ENCODE data around the gene TTF2. TPM values are rescaled to one million over a fixed set of nuclear protein-coding genes. Genes with fewer than 3 reads are reported as not detected.

The TTF2 gene
- total and polyA plus RNA-seq, 9 of the 15 experiments (the other 6 are each of a cell fraction or from before 2014, with no cell fraction given) = 9.4 to 71.1 (median 42.1) TPM

DNA sequence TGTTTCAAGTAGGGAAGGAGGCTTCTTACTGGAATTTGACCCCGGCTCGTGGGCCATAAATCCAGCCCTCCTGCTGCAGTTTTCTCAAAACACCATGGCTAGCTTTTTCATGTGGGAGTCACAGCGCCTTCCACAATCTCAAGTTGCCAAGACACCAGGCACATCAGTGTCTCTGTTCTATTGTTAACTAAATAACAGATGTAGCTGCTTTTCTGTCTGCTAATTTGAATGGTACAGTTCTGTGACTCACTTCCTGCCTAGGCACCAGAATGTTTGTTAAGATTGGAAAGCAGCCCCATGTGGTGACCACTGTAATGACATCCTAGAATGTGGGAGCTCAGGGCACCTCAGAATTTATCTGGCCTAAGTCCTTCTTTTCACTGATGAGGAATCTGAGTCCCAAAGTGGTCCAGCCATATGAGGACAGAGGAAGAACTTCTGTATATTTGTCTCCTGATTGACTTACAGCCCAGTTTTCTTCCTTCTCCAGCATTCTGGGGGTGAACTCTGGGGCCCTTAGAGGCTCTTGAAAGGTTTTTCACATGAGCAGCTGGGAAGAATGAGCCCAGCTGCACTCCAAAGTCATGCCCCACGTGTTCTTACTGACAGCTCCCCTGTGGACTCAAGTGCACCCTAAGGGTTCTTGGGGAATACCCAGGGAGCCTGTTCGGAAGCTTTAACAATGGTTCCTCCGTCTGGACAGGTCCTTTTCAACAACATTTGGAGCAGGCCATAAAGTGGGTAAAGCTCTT is 33.9 kb downstream of the TTF2 start (continued):
- TF ChIP-seq, protein P1, sequence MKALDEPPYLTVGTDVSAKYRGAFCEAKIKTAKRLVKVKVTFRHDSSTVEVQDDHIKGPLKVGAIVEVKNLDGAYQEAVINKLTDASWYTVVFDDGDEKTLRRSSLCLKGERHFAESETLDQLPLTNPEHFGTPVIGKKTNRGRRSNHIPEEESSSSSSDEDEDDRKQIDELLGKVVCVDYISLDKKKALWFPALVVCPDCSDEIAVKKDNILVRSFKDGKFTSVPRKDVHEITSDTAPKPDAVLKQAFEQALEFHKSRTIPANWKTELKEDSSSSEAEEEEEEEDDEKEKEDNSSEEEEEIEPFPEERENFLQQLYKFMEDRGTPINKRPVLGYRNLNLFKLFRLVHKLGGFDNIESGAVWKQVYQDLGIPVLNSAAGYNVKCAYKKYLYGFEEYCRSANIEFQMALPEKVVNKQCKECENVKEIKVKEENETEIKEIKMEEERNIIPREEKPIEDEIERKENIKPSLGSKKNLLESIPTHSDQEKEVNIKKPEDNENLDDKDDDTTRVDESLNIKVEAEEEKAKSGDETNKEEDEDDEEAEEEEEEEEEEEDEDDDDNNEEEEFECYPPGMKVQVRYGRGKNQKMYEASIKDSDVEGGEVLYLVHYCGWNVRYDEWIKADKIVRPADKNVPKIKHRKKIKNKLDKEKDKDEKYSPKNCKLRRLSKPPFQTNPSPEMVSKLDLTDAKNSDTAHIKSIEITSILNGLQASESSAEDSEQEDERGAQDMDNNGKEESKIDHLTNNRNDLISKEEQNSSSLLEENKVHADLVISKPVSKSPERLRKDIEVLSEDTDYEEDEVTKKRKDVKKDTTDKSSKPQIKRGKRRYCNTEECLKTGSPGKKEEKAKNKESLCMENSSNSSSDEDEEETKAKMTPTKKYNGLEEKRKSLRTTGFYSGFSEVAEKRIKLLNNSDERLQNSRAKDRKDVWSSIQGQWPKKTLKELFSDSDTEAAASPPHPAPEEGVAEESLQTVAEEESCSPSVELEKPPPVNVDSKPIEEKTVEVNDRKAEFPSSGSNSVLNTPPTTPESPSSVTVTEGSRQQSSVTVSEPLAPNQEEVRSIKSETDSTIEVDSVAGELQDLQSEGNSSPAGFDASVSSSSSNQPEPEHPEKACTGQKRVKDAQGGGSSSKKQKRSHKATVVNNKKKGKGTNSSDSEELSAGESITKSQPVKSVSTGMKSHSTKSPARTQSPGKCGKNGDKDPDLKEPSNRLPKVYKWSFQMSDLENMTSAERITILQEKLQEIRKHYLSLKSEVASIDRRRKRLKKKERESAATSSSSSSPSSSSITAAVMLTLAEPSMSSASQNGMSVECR (CRISPR knock-in tag; IDR thresholded peaks at IDR 0.05) = no peak
- TF ChIP-seq CREM (IDR thresholded peaks at IDR 0.05; ENCODE audit: low read depth) = peak; percentile 41; the same call in 1 of the 2 replicates
- TF ChIP-seq, protein P2, sequence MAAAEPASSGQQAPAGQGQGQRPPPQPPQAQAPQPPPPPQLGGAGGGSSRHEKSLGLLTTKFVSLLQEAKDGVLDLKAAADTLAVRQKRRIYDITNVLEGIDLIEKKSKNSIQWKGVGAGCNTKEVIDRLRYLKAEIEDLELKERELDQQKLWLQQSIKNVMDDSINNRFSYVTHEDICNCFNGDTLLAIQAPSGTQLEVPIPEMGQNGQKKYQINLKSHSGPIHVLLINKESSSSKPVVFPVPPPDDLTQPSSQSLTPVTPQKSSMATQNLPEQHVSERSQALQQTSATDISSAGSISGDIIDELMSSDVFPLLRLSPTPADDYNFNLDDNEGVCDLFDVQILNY (CRISPR knock-in tag; IDR thresholded peaks at IDR 0.05) = no peak
- TF ChIP-seq, protein P3, sequence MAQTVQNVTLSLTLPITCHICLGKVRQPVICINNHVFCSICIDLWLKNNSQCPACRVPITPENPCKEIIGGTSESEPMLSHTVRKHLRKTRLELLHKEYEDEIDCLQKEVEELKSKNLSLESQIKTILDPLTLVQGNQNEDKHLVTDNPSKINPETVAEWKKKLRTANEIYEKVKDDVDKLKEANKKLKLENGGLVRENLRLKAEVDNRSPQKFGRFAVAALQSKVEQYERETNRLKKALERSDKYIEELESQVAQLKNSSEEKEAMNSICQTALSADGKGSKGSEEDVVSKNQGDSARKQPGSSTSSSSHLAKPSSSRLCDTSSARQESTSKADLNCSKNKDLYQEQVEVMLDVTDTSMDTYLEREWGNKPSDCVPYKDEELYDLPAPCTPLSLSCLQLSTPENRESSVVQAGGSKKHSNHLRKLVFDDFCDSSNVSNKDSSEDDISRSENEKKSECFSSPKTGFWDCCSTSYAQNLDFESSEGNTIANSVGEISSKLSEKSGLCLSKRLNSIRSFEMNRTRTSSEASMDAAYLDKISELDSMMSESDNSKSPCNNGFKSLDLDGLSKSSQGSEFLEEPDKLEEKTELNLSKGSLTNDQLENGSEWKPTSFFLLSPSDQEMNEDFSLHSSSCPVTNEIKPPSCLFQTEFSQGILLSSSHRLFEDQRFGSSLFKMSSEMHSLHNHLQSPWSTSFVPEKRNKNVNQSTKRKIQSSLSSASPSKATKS (CRISPR knock-in tag; IDR thresholded peaks at IDR 0.05) = no peak
- TF ChIP-seq ZNF212 (CRISPR knock-in tag; IDR thresholded peaks at IDR 0.05) = no peak
- TF ChIP-seq TARDBP (IDR thresholded peaks at IDR 0.05) = no peak
- TF ChIP-seq TEAD4 (IDR thresholded peaks at IDR 0.05; ENCODE audit: low read length) = peak; percentile 53
- TF ChIP-seq TEAD4 (CRISPR knock-in tag; IDR thresholded peaks at IDR 0.05; ENCODE audit: borderline replicate concordance) = no peak
- TF ChIP-seq, protein P4, sequence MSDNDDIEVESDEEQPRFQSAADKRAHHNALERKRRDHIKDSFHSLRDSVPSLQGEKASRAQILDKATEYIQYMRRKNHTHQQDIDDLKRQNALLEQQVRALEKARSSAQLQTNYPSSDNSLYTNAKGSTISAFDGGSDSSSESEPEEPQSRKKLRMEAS (CRISPR knock-in tag; IDR thresholded peaks at IDR 0.05) = no peak
- 0 out of 2 replicates have a peak, but pooled peaks have one; percentile 22 for TF ChIP-seq NCOR1 (IDR thresholded peaks at IDR 0.05)
- no peak for TF ChIP-seq GTF2F1 (IDR thresholded peaks at IDR 0.05; ENCODE audit: low read depth, low read length)
- TF ChIP-seq NFIC (IDR thresholded peaks at IDR 0.05) = 0 out of 2 replicates have a peak, but pooled peaks have one; percentile 6
- no peak for TF ChIP-seq NFXL1 (CRISPR knock-in tag; IDR thresholded peaks at IDR 0.05)
- TF ChIP-seq, protein P5, sequence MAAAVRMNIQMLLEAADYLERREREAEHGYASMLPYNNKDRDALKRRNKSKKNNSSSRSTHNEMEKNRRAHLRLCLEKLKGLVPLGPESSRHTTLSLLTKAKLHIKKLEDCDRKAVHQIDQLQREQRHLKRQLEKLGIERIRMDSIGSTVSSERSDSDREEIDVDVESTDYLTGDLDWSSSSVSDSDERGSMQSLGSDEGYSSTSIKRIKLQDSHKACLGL (CRISPR knock-in tag; IDR thresholded peaks at IDR 0.05; ENCODE audit: borderline replicate concordance, poor library complexity, severe bottlenecking) = no peak
- TF ChIP-seq HDGF (IDR thresholded peaks at IDR 0.05) = no peak
- peak; percentile 47; the same call in 1 of the 2 replicates for TF ChIP-seq CBFA2T2 (conservative IDR thresholded peaks at IDR 0.05)
- TF ChIP-seq, protein P6, sequence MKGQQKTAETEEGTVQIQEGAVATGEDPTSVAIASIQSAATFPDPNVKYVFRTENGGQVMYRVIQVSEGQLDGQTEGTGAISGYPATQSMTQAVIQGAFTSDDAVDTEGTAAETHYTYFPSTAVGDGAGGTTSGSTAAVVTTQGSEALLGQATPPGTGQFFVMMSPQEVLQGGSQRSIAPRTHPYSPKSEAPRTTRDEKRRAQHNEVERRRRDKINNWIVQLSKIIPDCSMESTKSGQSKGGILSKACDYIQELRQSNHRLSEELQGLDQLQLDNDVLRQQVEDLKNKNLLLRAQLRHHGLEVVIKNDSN (CRISPR knock-in tag; IDR thresholded peaks at IDR 0.05) = no peak
- peak; percentile 16; the same call in 1 of the 2 replicates for TF ChIP-seq TAL1 (IDR thresholded peaks at IDR 0.05)
- TF ChIP-seq CHD4 (IDR thresholded peaks at IDR 0.05; ENCODE audit: insufficient read depth, insufficient replicate concordance, low read depth, low read length, poor library complexity, severe bottlenecking) = no peak
- TF ChIP-seq PTBP1 (IDR thresholded peaks at IDR 0.05; ENCODE audit: low read depth, low read length) = no peak

Data from K562 (cell line).